ENCODE results near the gene MAPK6.
"Not testable (repeated sequence)": the region's sequence is repeated elsewhere in the genome, so short reads cannot be mapped to it uniquely, and the experiment has no call there.

MAPK6 gene

GRCh38 chr15:52003089-52003488 lies 15.9 kb upstream of the MAPK6 start:
- H3K14ac ChIP-seq (ENCODE audit: low read length); H3K4ac ChIP-seq (ENCODE audit: low read length); DNase-seq (ENCODE audit: low spot score); H3K23ac ChIP-seq (ENCODE audit: low read depth, low read length, poor library complexity); H4K8ac ChIP-seq (ENCODE audit: low read depth, low read length); H3K18ac ChIP-seq (ENCODE audit: low read length); H3K4me1 ChIP-seq (ENCODE audit: control insufficient read depth in 2 of 2, insufficient read depth in 1 of 2, low read depth in 1 of 2, low read length in 2 of 2); H2BK120ac ChIP-seq (ENCODE audit: low read depth, low read length); H3K27me3 ChIP-seq (ENCODE audit: control insufficient read depth in 3 of 3, insufficient read depth in 3 of 3, low read depth in 1 of 3, low read length in 3 of 3); H3K27ac ChIP-seq (replicated peaks; ENCODE audit: low read length); H3K4me3 ChIP-seq (ENCODE audit: low read length in 2 of 2); H3K4me2 ChIP-seq (ENCODE audit: insufficient read depth, low read length, poor library complexity, severe bottlenecking); H2BK5ac ChIP-seq (ENCODE audit: low read length); H3K79me1 ChIP-seq (ENCODE audit: low read depth, low read length); H3K9me3 ChIP-seq (replicated peaks in 1 of 2; ENCODE audit: control insufficient read depth in 2 of 2, insufficient read depth in 1 of 2, low read depth in 1 of 2, low read length in 2 of 2); H4K91ac ChIP-seq (ENCODE audit: low read depth, low read length, poor library complexity); H3K9ac ChIP-seq (ENCODE audit: low read depth, low read length, poor library complexity); H2BK15ac ChIP-seq (ENCODE audit: low read length); H2BK12ac ChIP-seq (ENCODE audit: low read length); H2AK5ac ChIP-seq (ENCODE audit: low read depth, low read length); H2AFZ ChIP-seq (ENCODE audit: low read length); H3K36me3 ChIP-seq (replicated peaks in 1 of 2; ENCODE audit: control insufficient read depth in 2 of 2, insufficient read depth in 2 of 2, low read length in 2 of 2): not testable (repeated sequence)
- no CpG with 5 or more reads among the region's 7 CpGs for WGBS, 2 donors (ENCODE audit: extremely low coverage in 2 of 2, insufficient read length in 2 of 2, insufficient replicate concordance in 1 of 2)

- no peak overlapping the region for H2AFZ ChIP-seq (ENCODE audit: low read length)
- no peak overlapping the region for H3K4me3 ChIP-seq (ENCODE audit: low read length in 2 of 2)
- H3K36me3 ChIP-seq (replicated peaks in 1 of 2; ENCODE audit: control insufficient read depth in 2 of 2, insufficient read depth in 2 of 2, low read length in 2 of 2) = no peaks in the 10 kb centered on the region
- H3K9me3 ChIP-seq (replicated peaks in 1 of 2; ENCODE audit: control insufficient read depth in 2 of 2, insufficient read depth in 1 of 2, low read depth in 1 of 2, low read length in 2 of 2) = no peaks in the 10 kb centered on the region
- H2BK120ac ChIP-seq (ENCODE audit: low read depth, low read length) = no peak overlapping the region
- no peak overlapping the region for H2BK15ac ChIP-seq (ENCODE audit: low read length)
- peaks cover 0 to 6% of the 10 kb centered on the region in 2 donors for H3K4me1 ChIP-seq (ENCODE audit: control insufficient read depth in 2 of 2, insufficient read depth in 1 of 2, low read depth in 1 of 2, low read length in 2 of 2)
- no peak overlapping the region for H3K4ac ChIP-seq (ENCODE audit: low read length)
- no peak overlapping the region for H3K4me2 ChIP-seq (ENCODE audit: insufficient read depth, low read length, poor library complexity, severe bottlenecking)
- H2BK12ac ChIP-seq (ENCODE audit: low read length) = no peak overlapping the region
- H3K27me3 ChIP-seq (ENCODE audit: control insufficient read depth in 3 of 3, insufficient read depth in 3 of 3, low read depth in 1 of 3, low read length in 3 of 3) = no peaks in the 10 kb centered on the region
- H3K9ac ChIP-seq (ENCODE audit: low read depth, low read length, poor library complexity) = no peak overlapping the region
- H3K27ac ChIP-seq (replicated peaks; ENCODE audit: low read length) = no peak overlapping the region
- no peak overlapping the region for H2BK5ac ChIP-seq (ENCODE audit: low read length)
- no peak overlapping the region for H4K91ac ChIP-seq (ENCODE audit: low read depth, low read length, poor library complexity)
- peaks cover 1% of the 10 kb centered on the region for H3K79me1 ChIP-seq (ENCODE audit: low read depth, low read length)
- no peak overlapping the region for H3K18ac ChIP-seq (ENCODE audit: low read length)
- H3K23ac ChIP-seq (ENCODE audit: low read depth, low read length, poor library complexity) = no peak overlapping the region
- H4K8ac ChIP-seq (ENCODE audit: low read depth, low read length) = no peak overlapping the region
- H3K14ac ChIP-seq (ENCODE audit: low read length) = no peak overlapping the region
- no peak for DNase-seq (ENCODE audit: low spot score)
- WGBS, 2 donors (ENCODE audit: extremely low coverage in 2 of 2, insufficient read length in 2 of 2, insufficient replicate concordance in 1 of 2) = no CpG with 5 or more reads among the region's 1 CpG
- no peak overlapping the region for H2AK5ac ChIP-seq (ENCODE audit: low read depth, low read length)
These were observed 15.3 kb upstream of the MAPK6 start for GRCh38 chr15:52003710-52004109.

GRCh38 chr15:52004806-52005205 lies 14.2 kb upstream of the MAPK6 start:
- H3K18ac ChIP-seq (ENCODE audit: low read length) = no peak overlapping the region
- H3K23ac ChIP-seq (ENCODE audit: low read depth, low read length, poor library complexity) = no peak overlapping the region
- no peak overlapping the region for H2AK5ac ChIP-seq (ENCODE audit: low read depth, low read length)
- no peak for DNase-seq (ENCODE audit: low spot score)
- H3K27me3 ChIP-seq (ENCODE audit: control insufficient read depth in 3 of 3, insufficient read depth in 3 of 3, low read depth in 1 of 3, low read length in 3 of 3) = no peaks in the 10 kb centered on the region
- H3K9me3 ChIP-seq (replicated peaks in 1 of 2; ENCODE audit: control insufficient read depth in 2 of 2, insufficient read depth in 1 of 2, low read depth in 1 of 2, low read length in 2 of 2) = no peaks in the 10 kb centered on the region
- H4K8ac ChIP-seq (ENCODE audit: low read depth, low read length) = no peak overlapping the region
- H4K91ac ChIP-seq (ENCODE audit: low read depth, low read length, poor library complexity) = no peak overlapping the region
- no peak overlapping the region for H2AFZ ChIP-seq (ENCODE audit: low read length)
- no peak overlapping the region for H3K27ac ChIP-seq (replicated peaks; ENCODE audit: low read length)
- no peak overlapping the region for H3K4me3 ChIP-seq (ENCODE audit: low read length in 2 of 2)
- H3K36me3 ChIP-seq (replicated peaks in 1 of 2; ENCODE audit: control insufficient read depth in 2 of 2, insufficient read depth in 2 of 2, low read length in 2 of 2) = no peaks in the 10 kb centered on the region
- no peak overlapping the region for H2BK15ac ChIP-seq (ENCODE audit: low read length)
- H2BK5ac ChIP-seq (ENCODE audit: low read length) = no peak overlapping the region
- H3K9ac ChIP-seq (ENCODE audit: low read depth, low read length, poor library complexity) = no peak overlapping the region
- no peak overlapping the region for H2BK12ac ChIP-seq (ENCODE audit: low read length)
- H2BK120ac ChIP-seq (ENCODE audit: low read depth, low read length) = no peak overlapping the region
- no CpG with 5 or more reads among the region's 6 CpGs for WGBS, 2 donors (ENCODE audit: extremely low coverage in 2 of 2, insufficient read length in 2 of 2, insufficient replicate concordance in 1 of 2)
- H3K4me1 ChIP-seq (ENCODE audit: control insufficient read depth in 2 of 2, insufficient read depth in 1 of 2, low read depth in 1 of 2, low read length in 2 of 2) = peaks cover 0 to 6% of the 10 kb centered on the region in 2 donors
- no peak overlapping the region for H3K4me2 ChIP-seq (ENCODE audit: insufficient read depth, low read length, poor library complexity, severe bottlenecking)
- peaks cover 1% of the 10 kb centered on the region for H3K79me1 ChIP-seq (ENCODE audit: low read depth, low read length)
- H3K14ac ChIP-seq (ENCODE audit: low read length) = no peak overlapping the region
- no peak overlapping the region for H3K4ac ChIP-seq (ENCODE audit: low read length)

- H3K23ac ChIP-seq (ENCODE audit: low read depth, low read length, poor library complexity) = no peak overlapping the region
- no peak overlapping the region for H3K4me2 ChIP-seq (ENCODE audit: insufficient read depth, low read length, poor library complexity, severe bottlenecking)
- H2AFZ ChIP-seq (ENCODE audit: low read length) = no peak overlapping the region
- DNase-seq (ENCODE audit: low spot score) = no peak
- no peak overlapping the region for H2BK5ac ChIP-seq (ENCODE audit: low read length)
- H2AK5ac ChIP-seq (ENCODE audit: low read depth, low read length) = no peak overlapping the region
- no CpG with 5 or more reads among the region's 5 CpGs for WGBS, 2 donors (ENCODE audit: extremely low coverage in 2 of 2, insufficient read length in 2 of 2, insufficient replicate concordance in 1 of 2)
- H3K4ac ChIP-seq (ENCODE audit: low read length) = no peak overlapping the region
- H4K8ac ChIP-seq (ENCODE audit: low read depth, low read length) = no peak overlapping the region
- no peak overlapping the region for H3K18ac ChIP-seq (ENCODE audit: low read length)
- no peak overlapping the region for H3K27ac ChIP-seq (replicated peaks; ENCODE audit: low read length)
- H3K27me3 ChIP-seq (ENCODE audit: control insufficient read depth in 3 of 3, insufficient read depth in 3 of 3, low read depth in 1 of 3, low read length in 3 of 3) = no peaks in the 10 kb centered on the region
- no peak overlapping the region for H2BK120ac ChIP-seq (ENCODE audit: low read depth, low read length)
- H3K9me3 ChIP-seq (replicated peaks in 1 of 2; ENCODE audit: control insufficient read depth in 2 of 2, insufficient read depth in 1 of 2, low read depth in 1 of 2, low read length in 2 of 2) = no peaks in the 10 kb centered on the region
- H3K14ac ChIP-seq (ENCODE audit: low read length) = no peak overlapping the region
- no peak overlapping the region for H4K91ac ChIP-seq (ENCODE audit: low read depth, low read length, poor library complexity)
- H3K4me1 ChIP-seq (ENCODE audit: control insufficient read depth in 2 of 2, insufficient read depth in 1 of 2, low read depth in 1 of 2, low read length in 2 of 2) = peaks cover 0 to 6% of the 10 kb centered on the region in 2 donors
- peaks cover 1% of the 10 kb centered on the region for H3K79me1 ChIP-seq (ENCODE audit: low read depth, low read length)
- H3K4me3 ChIP-seq (ENCODE audit: low read length in 2 of 2) = no peak overlapping the region
- H3K9ac ChIP-seq (ENCODE audit: low read depth, low read length, poor library complexity) = no peak overlapping the region
- H2BK15ac ChIP-seq (ENCODE audit: low read length) = no peak overlapping the region
- H3K36me3 ChIP-seq (replicated peaks in 1 of 2; ENCODE audit: control insufficient read depth in 2 of 2, insufficient read depth in 2 of 2, low read length in 2 of 2) = no peaks in the 10 kb centered on the region
- H2BK12ac ChIP-seq (ENCODE audit: low read length) = no peak overlapping the region
These were observed 13.0 kb upstream of the MAPK6 start for GRCh38 chr15:52005748-52006701.

Measured in neuronal stem cell (in vitro differentiated cells).